SK-N-SH treated with all-trans-retinoic acid at 6 μM for 48 hours (cell line): ENCODE measurements around the gene FGF19.

Experiments
- ATAC-seq: fragments of 200-7000 bp; cut with Tn5 transposase; 3 replicates; pipeline ENCODE4 v1.9.1; 2020; ENCODE audit warnings: mild to moderate bottlenecking, moderate library complexity
- ARNTL ChIP-seq: fragments of 450-650 bp; formaldehyde crosslinking; IDR thresholded peaks from 2 replicates; pipeline ENCODE4 v1.5.0; 2020; ENCODE audit warnings: low read depth, mild to moderate bottlenecking, moderate library complexity, borderline replicate concordance
- BACH2 ChIP-seq: fragments of 250-450 bp; sonication (Bioruptor Pico); IDR thresholded peaks from 2 replicates; pipeline ENCODE4 v1.9.0; 2021; ENCODE audit warnings: mild to moderate bottlenecking, borderline replicate concordance
- CREB5 ChIP-seq: fragments of 250-450 bp; sonication (Bioruptor Pico); IDR thresholded peaks from 2 replicates; pipeline ENCODE4 v1.5.1; 2020; ENCODE audit warnings: low read depth, mild to moderate bottlenecking, moderate library complexity
- CSDC2 ChIP-seq: fragments of 250-450 bp; sonication (Bioruptor Pico); IDR thresholded peaks from 2 replicates; pipeline ENCODE4 v1.5.0; 2020; ENCODE audit warnings: mild to moderate bottlenecking, moderate library complexity
- CSRNP3 ChIP-seq: fragments of 250-450 bp; sonication (Bioruptor Pico); IDR thresholded peaks from 2 replicates; pipeline ENCODE4 v1.5.1; 2021; ENCODE audit warnings: mild to moderate bottlenecking, moderate library complexity
- ESRRG ChIP-seq: fragments of 250-450 bp; sonication (Bioruptor Pico); IDR thresholded peaks from 2 replicates; pipeline ENCODE4 v1.6.1; 2021; ENCODE audit warnings: mild to moderate bottlenecking
- GLIS3 ChIP-seq: fragments of 250-450 bp; sonication (Bioruptor Pico); IDR thresholded peaks from 2 replicates; pipeline ENCODE4 v1.5.0; 2020; ENCODE audit warnings: mild to moderate bottlenecking, moderate library complexity
- POU6F1 ChIP-seq: fragments of 250-450 bp; sonication (Bioruptor Pico); IDR thresholded peaks from 2 replicates; pipeline ENCODE4 v1.8.0; 2021; ENCODE audit warnings: low read depth, mild to moderate bottlenecking, moderate library complexity, borderline replicate concordance
- PPARA ChIP-seq: fragments of 250-450 bp; sonication (Bioruptor Pico); IDR thresholded peaks from 2 replicates; pipeline ENCODE4 v1.5.0; 2020; ENCODE audit warnings: mild to moderate bottlenecking, borderline replicate concordance
- RARB ChIP-seq: fragments of 250-450 bp; sonication (Bioruptor Pico); IDR thresholded peaks from 2 replicates; pipeline ENCODE4 v1.8.0; 2021; ENCODE audit warnings: mild to moderate bottlenecking, moderate library complexity
- SNAI2 ChIP-seq: fragments of 250-450 bp; sonication (Bioruptor Pico); IDR thresholded peaks from 2 replicates; pipeline ENCODE4 v1.5.0; 2020; ENCODE audit warnings: mild to moderate bottlenecking, moderate library complexity
- TCF4 ChIP-seq: fragments of 250-450 bp; sonication (Bioruptor Pico); IDR thresholded peaks from 2 replicates; pipeline ENCODE4 v1.8.0; 2021; ENCODE audit warnings: mild to moderate bottlenecking, moderate library complexity, borderline replicate concordance
- TOX ChIP-seq: fragments of 250-450 bp; sonication (Bioruptor Pico); IDR thresholded peaks from 2 replicates; pipeline ENCODE4 v1.8.0; 2021; ENCODE audit warnings: mild to moderate bottlenecking, moderate library complexity, borderline replicate concordance
- TSHZ2 ChIP-seq: fragments of 250-450 bp; sonication (Bioruptor Pico); IDR thresholded peaks from 2 replicates; pipeline ENCODE4 v1.5.0; 2020; ENCODE audit warnings: mild to moderate bottlenecking, moderate library complexity
- ZC3H10 ChIP-seq: fragments of 250-450 bp; sonication (Bioruptor Pico); IDR thresholded peaks from 2 replicates; pipeline ENCODE4 v1.5.1; 2021; ENCODE audit warnings: mild to moderate bottlenecking, moderate library complexity
- ZFP3 ChIP-seq: fragments of 250-450 bp; sonication (Bioruptor Pico); IDR thresholded peaks from 2 replicates; pipeline ENCODE4 v1.5.0; 2020; ENCODE audit warnings: mild to moderate bottlenecking, moderate library complexity
- ZFP30 ChIP-seq: fragments of 450-650 bp; formaldehyde crosslinking; IDR thresholded peaks from 2 replicates; pipeline ENCODE4 v1.5.0; 2022; ENCODE audit warnings: mild to moderate bottlenecking, moderate library complexity
- ZNF565 ChIP-seq: fragments of 450-650 bp; formaldehyde crosslinking; conservative IDR thresholded peaks from 2 replicates; pipeline ENCODE4 v1.5.0; 2020; ENCODE audit warnings: low read depth, mild to moderate bottlenecking, moderate library complexity
- ZNF70 ChIP-seq: fragments of 450-650 bp; formaldehyde crosslinking; IDR thresholded peaks from 2 replicates; pipeline ENCODE4 v1.5.0; 2020; ENCODE audit warnings: mild to moderate bottlenecking, moderate library complexity
- ZNF8 ChIP-seq: fragments of 450-650 bp; formaldehyde crosslinking; IDR thresholded peaks from 2 replicates; pipeline ENCODE4 v1.5.0; 2020; ENCODE audit warnings: mild to moderate bottlenecking, moderate library complexity

Gene FGF19

GRCh38 chr11:69718912-69719311 lies 15.1 kb upstream of the FGF19 start:
- no peak for TF ChIP-seq PPARA (CRISPR knock-in tag)
- TF ChIP-seq TOX (CRISPR knock-in tag) = no peak
- TF ChIP-seq ZNF70 (CRISPR knock-in tag) = no peak
- TF ChIP-seq GLIS3 (CRISPR knock-in tag) = no peak
- no peak for TF ChIP-seq CSRNP3 (CRISPR knock-in tag)
- no peak for TF ChIP-seq SNAI2 (CRISPR knock-in tag)
- TF ChIP-seq ESRRG (CRISPR knock-in tag) = no peak
- TF ChIP-seq CREB5 (CRISPR knock-in tag) = no peak
- no peak for TF ChIP-seq TSHZ2 (CRISPR knock-in tag)
- TF ChIP-seq, all 23 proteins: peak for 0
- no peak for ATAC-seq

- peak; percentile 75 for ATAC-seq
- TF ChIP-seq ZNF8 (CRISPR knock-in tag) = no peak
- no peak for TF ChIP-seq PPARA (CRISPR knock-in tag)
- TF ChIP-seq ZFP30 (CRISPR knock-in tag) = no peak
- TF ChIP-seq CSRNP3 (CRISPR knock-in tag) = no peak
- no peak for TF ChIP-seq TCF4 (CRISPR knock-in tag)
- no peak for TF ChIP-seq TOX (CRISPR knock-in tag)
- TF ChIP-seq ZNF565 (CRISPR knock-in tag) = no peak
- no peak for TF ChIP-seq ZFP3 (CRISPR knock-in tag)
- TF ChIP-seq ZC3H10 (CRISPR knock-in tag) = no peak
- TF ChIP-seq CREB5 (CRISPR knock-in tag) = no peak
- TF ChIP-seq ESRRG (CRISPR knock-in tag) = no peak
- no peak for TF ChIP-seq BACH2
- no peak for TF ChIP-seq ARNTL (CRISPR knock-in tag)
- no peak for TF ChIP-seq TSHZ2 (CRISPR knock-in tag)
- TF ChIP-seq RARB (CRISPR knock-in tag) = no peak
- no peak for TF ChIP-seq POU6F1 (CRISPR knock-in tag)
- TF ChIP-seq CSDC2 = no peak
- no peak for TF ChIP-seq SNAI2 (CRISPR knock-in tag)
Measured at GRCh38 chr11:69718147-69718546, 14.3 kb upstream of the FGF19 start.
